Body of pancreas (tissue), 4 donors: Measurements from ENCODE around the gene CD46. TPM values are rescaled to one million over a fixed set of nuclear protein-coding genes. Genes with fewer than 3 reads are reported as not detected.
"Not testable (repeated sequence)": the region's sequence is repeated elsewhere in the genome, so short reads cannot be mapped to it uniquely, and the experiment has no call there.

Experiments used
- ATAC-seq: fragments of 150-250 bp; one replicate; pipeline ENCODE4 v1.9.1; 2016
- DNase-seq, 4 donors: peaks; one replicate each; pipeline ENCODE4 v3.0.0-alpha.2; 2019
- H3K27ac ChIP-seq, 4 donors: fragments of 200-600 bp; sonication (generic); 1 replicate in 3 of 4; 2 replicates in 1 of 4; pipeline versions ENCODE4 v1.5.1 to v1.6.1; 2016 to 2019; ENCODE audit warnings: mild to moderate bottlenecking in 1 of 4, mixed read lengths in 1 of 4, moderate library complexity in 1 of 4
- H3K27me3 ChIP-seq, 2 donors: fragments of 200-600 bp; sonication (generic); one replicate each; pipeline ENCODE4 v1.6.0; 2016; ENCODE audit warnings: mild to moderate bottlenecking in 1 of 2
- H3K36me3 ChIP-seq, 2 donors: fragments of 200-600 bp; sonication (generic); replicated peaks in 1 of 2; 2 replicates each; pipeline ENCODE4 v1.5.1; 2016; ENCODE audit warnings: low read depth in 2 of 2; ENCODE audit not compliant: insufficient read depth in 1 of 2
- H3K4me1 ChIP-seq: fragments of 200-600 bp; sonication (generic); one replicate; pipeline ENCODE4 v1.6.0; 2016
- H3K4me3 ChIP-seq, 2 donors: fragments of 200-600 bp; sonication (generic); 1 replicate in 1 of 2; 2 replicates in 1 of 2; pipeline ENCODE4 v1.5.1; 2016 to 2019
- H3K9me3 ChIP-seq, 3 donors: fragments of 200-600 bp; sonication (generic); 1 replicate in 2 of 3; 2 replicates in 1 of 3; pipeline ENCODE4 v1.5.1; 2016
- POLR2A ChIP-seq, 3 donors: fragments of 450-650 bp; IDR thresholded peaks; one replicate each; pipeline ENCODE4 v1.6.1; 2016; ENCODE audit warnings: antibody characterized with exemption in 3 of 3, mild to moderate bottlenecking in 2 of 3
- WGBS, 2 donors: methylation state at CpG; one replicate each; pipeline ENCODE4 v1.1.5; 2017; 5-methylcytosine and 5-hydroxymethylcytosine counted together
- intact Hi-C: fragments of 100-400 bp; cut with DNase I; formaldehyde crosslinking; loops from one replicate; pipeline ENCODE4 v1.15.1; 2023
- total RNA-seq, 2 donors: library from RNA; depleted of rRNA; stranded (reverse); fragments of >200 nt; gene quantifications; one replicate each; pipeline ENCODE4 v1.1.0, GENCODE V29; 2016
- TF ChIP-seq, protein P1 (sequence below), 7 experiments: fragments of 450-650 bp in 4 of 7; fragments of 200-600 bp in 3 of 7; sonication (generic) in 3 of 7; IDR thresholded peaks; one replicate each; pipeline ENCODE4 v1.5.1; 2016 to 2019; ENCODE audit warnings: antibody characterized with exemption in 7 of 7

CD46 gene
- total RNA-seq, result 100 to 1,000 TPM; 162 to 175 TPM

- H3K27me3 ChIP-seq, result no peaks in the 10 kb centered on the region
- intact Hi-C loops, result no loop called here
- H3K9me3 ChIP-seq, result no peaks in the 10 kb centered on the region
- peaks cover 70% of the 10 kb centered on the region for H3K4me1 ChIP-seq
- ATAC-seq, result peak; percentile 96
- peak within 1 kb of the TSS; percentile 57 to 63 for H3K4me3 ChIP-seq
- DNase-seq, result peak; percentile 98 to 99 (median 99)
- TF ChIP-seq, protein P1, sequence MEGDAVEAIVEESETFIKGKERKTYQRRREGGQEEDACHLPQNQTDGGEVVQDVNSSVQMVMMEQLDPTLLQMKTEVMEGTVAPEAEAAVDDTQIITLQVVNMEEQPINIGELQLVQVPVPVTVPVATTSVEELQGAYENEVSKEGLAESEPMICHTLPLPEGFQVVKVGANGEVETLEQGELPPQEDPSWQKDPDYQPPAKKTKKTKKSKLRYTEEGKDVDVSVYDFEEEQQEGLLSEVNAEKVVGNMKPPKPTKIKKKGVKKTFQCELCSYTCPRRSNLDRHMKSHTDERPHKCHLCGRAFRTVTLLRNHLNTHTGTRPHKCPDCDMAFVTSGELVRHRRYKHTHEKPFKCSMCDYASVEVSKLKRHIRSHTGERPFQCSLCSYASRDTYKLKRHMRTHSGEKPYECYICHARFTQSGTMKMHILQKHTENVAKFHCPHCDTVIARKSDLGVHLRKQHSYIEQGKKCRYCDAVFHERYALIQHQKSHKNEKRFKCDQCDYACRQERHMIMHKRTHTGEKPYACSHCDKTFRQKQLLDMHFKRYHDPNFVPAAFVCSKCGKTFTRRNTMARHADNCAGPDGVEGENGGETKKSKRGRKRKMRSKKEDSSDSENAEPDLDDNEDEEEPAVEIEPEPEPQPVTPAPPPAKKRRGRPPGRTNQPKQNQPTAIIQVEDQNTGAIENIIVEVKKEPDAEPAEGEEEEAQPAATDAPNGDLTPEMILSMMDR (IDR thresholded peaks at IDR 0.05), result peak in 4 of 7 experiments; percentile 15 to 38 (median 26)
- peak; percentile 89 to 98 (median 96) for TF ChIP-seq POLR2A (IDR thresholded peaks at IDR 0.05)
- WGBS, 2 donors, result 0% methylated on average over 18 to 55 of the region's 55 CpGs
- H3K36me3 ChIP-seq, result no peaks in the 10 kb centered on the region
- peak within 1 kb of the TSS; percentile 88 to 97 (median 92) for H3K27ac ChIP-seq
Observed at GRCh38 chr1:207751790-207752455, at the start of gene CD46. Gene CD46, plus strand, starts transcription at chr1:207752054. Its CDS starts 159 bp downstream, at chr1:207752213.

DNA sequence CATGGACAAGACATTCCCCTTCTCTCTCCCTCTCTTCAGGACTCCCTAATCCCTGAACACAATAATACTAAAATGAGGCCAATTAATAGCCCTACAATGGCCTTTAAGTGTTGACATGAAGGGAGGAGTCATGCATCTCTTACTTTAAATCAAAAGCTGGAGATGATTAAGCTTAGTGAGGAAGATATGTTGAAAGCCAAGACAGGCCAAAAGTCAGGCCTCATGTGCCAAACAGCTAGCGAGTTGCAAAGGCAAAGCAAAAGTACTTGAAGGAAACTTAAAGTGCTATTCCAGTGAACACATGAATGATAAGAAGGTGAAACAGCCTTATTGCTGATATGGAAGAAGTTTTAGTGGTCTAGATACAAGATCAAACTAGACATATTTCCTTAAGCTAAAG, 49.5 kb upstream of the CD46 start:
- TF ChIP-seq, protein P1 (IDR thresholded peaks at IDR 0.05), result no peak
- no peak for TF ChIP-seq POLR2A (IDR thresholded peaks at IDR 0.05)
- ATAC-seq (no peak), DNase-seq (no peak)
- no peaks in the 10 kb centered on the region for H3K36me3 ChIP-seq
- H3K4me1 ChIP-seq, result no peaks in the 10 kb centered on the region
- no peak overlapping the region for H3K4me3 ChIP-seq
- intact Hi-C loops, result no loop called here
- 74 to 95% methylated on average over 1 of the region's 1 CpG for WGBS, 2 donors
- H3K9me3 ChIP-seq, result no peaks in the 10 kb centered on the region
- H3K27me3 ChIP-seq, result no peaks in the 10 kb centered on the region
- no peak overlapping the region for H3K27ac ChIP-seq

GRCh38 chr1:207703712-207704111, 48.1 kb upstream of the CD46 start:
- 86 to 90% methylated on average over 5 of the region's 5 CpGs for WGBS, 2 donors

GRCh38 chr1:207708004-207708403, 43.9 kb upstream of the CD46 start:
- H3K27me3 ChIP-seq, DNase-seq, H3K4me1 ChIP-seq, H3K27ac ChIP-seq, H3K9me3 ChIP-seq, H3K4me3 ChIP-seq, intact Hi-C loops, H3K36me3 ChIP-seq, ATAC-seq: not testable (repeated sequence)
- 65 to 71% methylated on average over 3 of the region's 3 CpGs for WGBS, 2 donors

More at GRCh38 chr1:207703712-207704111, 48.1 kb upstream of the CD46 start:
- Histone ChIP-seq H3K27me3 (no peaks in the 10 kb centered on the region), H3K4me1 (no peaks in the 10 kb centered on the region), H3K9me3 (no peaks in the 10 kb centered on the region), H3K36me3 (no peaks in the 10 kb centered on the region), H3K27ac (no peak overlapping the region), H3K4me3 (no peak overlapping the region)
- intact Hi-C loops, result no loop called here
- ATAC-seq, result no peak
- no peak for TF ChIP-seq POLR2A (IDR thresholded peaks at IDR 0.05)
- TF ChIP-seq, protein P1 (IDR thresholded peaks at IDR 0.05), result no peak
- DNase-seq, result no peak

DNA sequence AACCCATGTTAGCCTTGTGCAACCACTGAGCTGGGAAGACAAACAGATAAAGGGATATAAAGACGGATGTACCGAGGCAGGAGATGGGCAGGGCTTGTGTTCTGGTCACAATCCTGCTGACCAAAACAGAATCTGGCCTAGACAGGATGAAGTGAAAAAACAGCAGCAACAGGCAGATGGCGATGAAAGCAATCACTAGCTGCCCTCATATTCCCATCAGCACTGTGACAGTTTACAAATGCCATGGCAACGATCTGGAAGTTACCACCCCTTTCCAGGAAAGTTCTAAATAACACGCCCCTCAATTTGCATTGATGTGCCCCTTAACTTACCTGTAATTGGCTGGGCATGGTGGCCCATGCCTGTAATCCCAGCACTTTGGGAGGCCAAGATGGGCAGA, 40.6 kb upstream of the CD46 start:
- WGBS, 2 donors, result 37 to 42% methylated on average over 5 of the region's 5 CpGs
- intact Hi-C loops, result no loop called here
- ATAC-seq (peak; percentile 72), DNase-seq (peak in 3 of 4 donors; percentile 18 to 50 (median 28))
- no peaks in the 10 kb centered on the region for H3K36me3 ChIP-seq
- H3K27ac ChIP-seq, result no peak overlapping the region
- H3K27me3 ChIP-seq, result no peaks in the 10 kb centered on the region
- no peaks in the 10 kb centered on the region for H3K9me3 ChIP-seq
- no peaks in the 10 kb centered on the region for H3K4me1 ChIP-seq
- TF ChIP-seq, protein P1 (IDR thresholded peaks at IDR 0.05), result peak in 4 of 7 experiments; percentile 16 to 38 (median 23)
- no peak for TF ChIP-seq POLR2A (IDR thresholded peaks at IDR 0.05)
- H3K4me3 ChIP-seq, result no peak overlapping the region

GRCh38 chr1:207712701-207713100, 39.2 kb upstream of the CD46 start:
- H3K9me3 ChIP-seq, H3K27me3 ChIP-seq, H3K4me1 ChIP-seq, intact Hi-C loops, ATAC-seq, H3K4me3 ChIP-seq, DNase-seq, H3K27ac ChIP-seq, H3K36me3 ChIP-seq: not testable (repeated sequence)
- 66 to 82% methylated on average over 3 of the region's 3 CpGs for WGBS, 2 donors
